ENCODE results near the gene TM4SF1. TPM values are rescaled to one million over a fixed set of nuclear protein-coding genes. Genes with fewer than 3 reads are reported as not detected.

The TM4SF1 gene
- total RNA-seq, 1 donor from 2014 or later: 1,820 TPM

Other genes starting within 250 kb of the TM4SF1 start
- gene HPS3, start 248.0 kb downstream of the TM4SF1 start, total RNA-seq: 10.9 and 11.1 TPM in 2 replicates
- under 0.01 and 0.60 TPM in 2 replicates for gene CP, start 155.8 kb downstream of the TM4SF1 start, total RNA-seq
- gene TM4SF18, start 44.0 kb downstream of the TM4SF1 start, total RNA-seq: 150 and 273 TPM in 2 replicates
- 0.22 TPM in 1 of 2 replicates, not detected in the other for gene TM4SF4, start 97.0 kb upstream of the TM4SF1 start, total RNA-seq

Measured in lung microvascular endothelial cell (primary cell).